K562 (cell line): Measurements from ENCODE around the gene LTA. TPM values are rescaled to one million over a fixed set of nuclear protein-coding genes. Genes with fewer than 3 reads are reported as not detected.

Source experiments
- ARNT ChIP-seq, 2 experiments: fragments of 450-650 bp; IDR thresholded peaks; 2 replicates each; pipeline ENCODE4 v1.6.1; 2016; ENCODE audit warnings: mild to moderate bottlenecking in 1 of 2
- CTBP1 ChIP-seq: fragments of 450-650 bp; IDR thresholded peaks from 2 replicates; pipeline ENCODE4 v1.6.1; 2016; ENCODE audit warnings: borderline replicate concordance
- DDX20 ChIP-seq: fragments of 450-650 bp; IDR thresholded peaks from 2 replicates; pipeline ENCODE4 v1.6.1; 2016; ENCODE audit warnings: missing genetic modification characterization, low read depth, mild to moderate bottlenecking, missing compliant biosample characterization, moderate library complexity
- HMG20B ChIP-seq: fragments of 250-450 bp; sonication (Bioruptor Pico); IDR thresholded peaks from 2 replicates; pipeline ENCODE4 v1.5.0; 2021; ENCODE audit warnings: mild to moderate bottlenecking
- KAT2B ChIP-seq: IDR thresholded peaks from one replicate; pipeline ENCODE4 v1.6.1; 2012; ENCODE audit warnings: low read depth, mild to moderate bottlenecking, control low read depth, inconsistent platforms, low read length, moderate library complexity
- NFRKB ChIP-seq: fragments of 450-650 bp; IDR thresholded peaks from 2 replicates; pipeline ENCODE4 v1.6.1; 2016; ENCODE audit warnings: low read depth
- RAD51 ChIP-seq: fragments of 450-650 bp; IDR thresholded peaks from 2 replicates; pipeline ENCODE4 v1.7.1; 2016; ENCODE audit warnings: low read depth, mild to moderate bottlenecking, borderline replicate concordance
- SMARCC2 ChIP-seq: fragments of 450-650 bp; IDR thresholded peaks from 2 replicates; pipeline ENCODE4 v1.6.1; 2017; ENCODE audit warnings: antibody characterized with exemption, moderate library complexity, mild to moderate bottlenecking, low read depth
- STAT6 ChIP-seq: sonication (generic); formaldehyde crosslinking; IDR thresholded peaks from 2 replicates; pipeline ENCODE4 v1.8.1; 2023; ENCODE audit warnings: mild to moderate bottlenecking, missing genetic modification reagents
- TARDBP ChIP-seq: fragments of 450-650 bp; IDR thresholded peaks from 2 replicates; pipeline ENCODE4 v1.6.1; 2016
- TEAD1 ChIP-seq, 2 experiments: fragments of 450-650 bp in 1 of 2; sonication (generic) in 1 of 2; formaldehyde crosslinking; IDR thresholded peaks; 2 replicates each; pipeline versions ENCODE4 v1.4.0 to v1.8.0; 2020 to 2022; ENCODE audit warnings: mild to moderate bottlenecking in 2 of 2, missing genetic modification reagents in 1 of 2
- ZBTB7A ChIP-seq: IDR thresholded peaks from 2 replicates; pipeline ENCODE4 v1.6.1; 2011; ENCODE audit warnings: low read depth, mild to moderate bottlenecking, low read length, moderate library complexity, borderline replicate concordance; ENCODE audit not compliant: control insufficient read depth
- ZNF3 ChIP-seq: fragments of 250-450 bp; sonication (Bioruptor Pico); IDR thresholded peaks from 2 replicates; pipeline ENCODE4 v1.5.0; 2021; ENCODE audit warnings: mild to moderate bottlenecking, moderate library complexity
- polyA plus RNA-seq, 8 experiments: library from polyadenylated mRNA; depleted of rRNA in 4 of 8; stranded (reverse) in 5 of 8; unstranded in 3 of 8; fragments of >200 nt; fragmentation: Nextera tagmentation in 2 of 8; fragmentation: Illumina TruSeq in 1 of 8; extraction: Ambion mirVana in 2 of 8; extraction: Trizol in 1 of 8; gene quantifications; 2 replicates each; pipeline versions ENCODE4 v1.2.1 to v1.2.3, GENCODE V29; 2011 to 2014; ENCODE audit warnings: inconsistent platforms in 1 of 8, missing spikeins in 1 of 8
- total RNA-seq, 7 experiments: library from RNA; depleted of rRNA in 6 of 7; stranded (reverse); fragments of >200 nt in 6 of 7; fragmentation: Illumina TruSeq in 2 of 7; extraction: Trizol in 2 of 7; gene quantifications; 2 replicates each; pipeline versions ENCODE4 v1.2.1 to v1.2.3, GENCODE V29; 2011 to 2021; ENCODE audit warnings: low replicate concordance in 1 of 7
- TF ChIP-seq, protein P1 (sequence below): fragments of 450-650 bp; IDR thresholded peaks from 2 replicates; pipeline ENCODE4 v1.6.1; 2016; ENCODE audit warnings: mild to moderate bottlenecking, moderate library complexity

The LTA gene
- total and polyA plus RNA-seq, 9 of the 15 experiments (the other 6 are each of a cell fraction or from before 2014, with no cell fraction given) = 0.80 TPM; not detected in 8

DNA sequence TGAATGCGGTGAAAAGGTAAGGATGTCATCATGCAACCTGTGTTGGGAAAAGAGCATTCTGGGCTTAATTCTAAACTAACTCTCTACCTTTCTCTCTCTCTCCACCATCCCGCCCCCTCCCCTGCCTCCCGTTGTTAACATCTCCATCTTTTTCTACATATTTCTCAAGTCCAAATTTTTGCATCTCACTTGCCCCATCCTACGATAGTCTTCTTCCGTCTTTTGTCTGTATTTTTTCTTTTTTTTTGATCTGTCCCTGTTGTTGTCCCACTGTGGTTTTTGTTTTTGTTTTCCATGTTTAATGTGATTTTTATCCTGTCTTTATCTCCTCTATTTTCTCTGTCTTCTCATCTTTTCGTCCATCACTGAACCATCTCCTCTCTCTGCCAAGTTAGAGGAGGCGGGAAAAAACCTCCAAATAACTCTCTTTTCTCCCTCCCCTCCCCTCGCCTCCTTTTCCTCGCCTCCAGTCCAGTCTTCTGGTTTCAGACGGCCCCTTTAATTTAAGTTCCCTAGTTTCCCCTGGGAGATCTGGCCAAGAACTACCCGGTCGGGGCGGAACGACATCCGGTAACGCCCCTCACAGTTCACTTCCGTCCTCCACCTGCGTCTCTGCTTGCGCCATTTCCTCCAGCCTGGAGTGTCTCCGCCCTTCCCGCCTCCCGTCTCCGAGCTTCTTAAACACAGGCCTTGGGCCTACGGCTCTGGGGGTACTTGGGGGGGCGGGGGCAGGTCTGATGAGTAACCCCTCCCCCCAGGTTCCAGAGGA, 24.9 kb upstream of the LTA start, which contains the start of gene NFKBIL1 (continued):
- TF ChIP-seq HMG20B (CRISPR knock-in tag) = no peak
- TF ChIP-seq, protein P1, sequence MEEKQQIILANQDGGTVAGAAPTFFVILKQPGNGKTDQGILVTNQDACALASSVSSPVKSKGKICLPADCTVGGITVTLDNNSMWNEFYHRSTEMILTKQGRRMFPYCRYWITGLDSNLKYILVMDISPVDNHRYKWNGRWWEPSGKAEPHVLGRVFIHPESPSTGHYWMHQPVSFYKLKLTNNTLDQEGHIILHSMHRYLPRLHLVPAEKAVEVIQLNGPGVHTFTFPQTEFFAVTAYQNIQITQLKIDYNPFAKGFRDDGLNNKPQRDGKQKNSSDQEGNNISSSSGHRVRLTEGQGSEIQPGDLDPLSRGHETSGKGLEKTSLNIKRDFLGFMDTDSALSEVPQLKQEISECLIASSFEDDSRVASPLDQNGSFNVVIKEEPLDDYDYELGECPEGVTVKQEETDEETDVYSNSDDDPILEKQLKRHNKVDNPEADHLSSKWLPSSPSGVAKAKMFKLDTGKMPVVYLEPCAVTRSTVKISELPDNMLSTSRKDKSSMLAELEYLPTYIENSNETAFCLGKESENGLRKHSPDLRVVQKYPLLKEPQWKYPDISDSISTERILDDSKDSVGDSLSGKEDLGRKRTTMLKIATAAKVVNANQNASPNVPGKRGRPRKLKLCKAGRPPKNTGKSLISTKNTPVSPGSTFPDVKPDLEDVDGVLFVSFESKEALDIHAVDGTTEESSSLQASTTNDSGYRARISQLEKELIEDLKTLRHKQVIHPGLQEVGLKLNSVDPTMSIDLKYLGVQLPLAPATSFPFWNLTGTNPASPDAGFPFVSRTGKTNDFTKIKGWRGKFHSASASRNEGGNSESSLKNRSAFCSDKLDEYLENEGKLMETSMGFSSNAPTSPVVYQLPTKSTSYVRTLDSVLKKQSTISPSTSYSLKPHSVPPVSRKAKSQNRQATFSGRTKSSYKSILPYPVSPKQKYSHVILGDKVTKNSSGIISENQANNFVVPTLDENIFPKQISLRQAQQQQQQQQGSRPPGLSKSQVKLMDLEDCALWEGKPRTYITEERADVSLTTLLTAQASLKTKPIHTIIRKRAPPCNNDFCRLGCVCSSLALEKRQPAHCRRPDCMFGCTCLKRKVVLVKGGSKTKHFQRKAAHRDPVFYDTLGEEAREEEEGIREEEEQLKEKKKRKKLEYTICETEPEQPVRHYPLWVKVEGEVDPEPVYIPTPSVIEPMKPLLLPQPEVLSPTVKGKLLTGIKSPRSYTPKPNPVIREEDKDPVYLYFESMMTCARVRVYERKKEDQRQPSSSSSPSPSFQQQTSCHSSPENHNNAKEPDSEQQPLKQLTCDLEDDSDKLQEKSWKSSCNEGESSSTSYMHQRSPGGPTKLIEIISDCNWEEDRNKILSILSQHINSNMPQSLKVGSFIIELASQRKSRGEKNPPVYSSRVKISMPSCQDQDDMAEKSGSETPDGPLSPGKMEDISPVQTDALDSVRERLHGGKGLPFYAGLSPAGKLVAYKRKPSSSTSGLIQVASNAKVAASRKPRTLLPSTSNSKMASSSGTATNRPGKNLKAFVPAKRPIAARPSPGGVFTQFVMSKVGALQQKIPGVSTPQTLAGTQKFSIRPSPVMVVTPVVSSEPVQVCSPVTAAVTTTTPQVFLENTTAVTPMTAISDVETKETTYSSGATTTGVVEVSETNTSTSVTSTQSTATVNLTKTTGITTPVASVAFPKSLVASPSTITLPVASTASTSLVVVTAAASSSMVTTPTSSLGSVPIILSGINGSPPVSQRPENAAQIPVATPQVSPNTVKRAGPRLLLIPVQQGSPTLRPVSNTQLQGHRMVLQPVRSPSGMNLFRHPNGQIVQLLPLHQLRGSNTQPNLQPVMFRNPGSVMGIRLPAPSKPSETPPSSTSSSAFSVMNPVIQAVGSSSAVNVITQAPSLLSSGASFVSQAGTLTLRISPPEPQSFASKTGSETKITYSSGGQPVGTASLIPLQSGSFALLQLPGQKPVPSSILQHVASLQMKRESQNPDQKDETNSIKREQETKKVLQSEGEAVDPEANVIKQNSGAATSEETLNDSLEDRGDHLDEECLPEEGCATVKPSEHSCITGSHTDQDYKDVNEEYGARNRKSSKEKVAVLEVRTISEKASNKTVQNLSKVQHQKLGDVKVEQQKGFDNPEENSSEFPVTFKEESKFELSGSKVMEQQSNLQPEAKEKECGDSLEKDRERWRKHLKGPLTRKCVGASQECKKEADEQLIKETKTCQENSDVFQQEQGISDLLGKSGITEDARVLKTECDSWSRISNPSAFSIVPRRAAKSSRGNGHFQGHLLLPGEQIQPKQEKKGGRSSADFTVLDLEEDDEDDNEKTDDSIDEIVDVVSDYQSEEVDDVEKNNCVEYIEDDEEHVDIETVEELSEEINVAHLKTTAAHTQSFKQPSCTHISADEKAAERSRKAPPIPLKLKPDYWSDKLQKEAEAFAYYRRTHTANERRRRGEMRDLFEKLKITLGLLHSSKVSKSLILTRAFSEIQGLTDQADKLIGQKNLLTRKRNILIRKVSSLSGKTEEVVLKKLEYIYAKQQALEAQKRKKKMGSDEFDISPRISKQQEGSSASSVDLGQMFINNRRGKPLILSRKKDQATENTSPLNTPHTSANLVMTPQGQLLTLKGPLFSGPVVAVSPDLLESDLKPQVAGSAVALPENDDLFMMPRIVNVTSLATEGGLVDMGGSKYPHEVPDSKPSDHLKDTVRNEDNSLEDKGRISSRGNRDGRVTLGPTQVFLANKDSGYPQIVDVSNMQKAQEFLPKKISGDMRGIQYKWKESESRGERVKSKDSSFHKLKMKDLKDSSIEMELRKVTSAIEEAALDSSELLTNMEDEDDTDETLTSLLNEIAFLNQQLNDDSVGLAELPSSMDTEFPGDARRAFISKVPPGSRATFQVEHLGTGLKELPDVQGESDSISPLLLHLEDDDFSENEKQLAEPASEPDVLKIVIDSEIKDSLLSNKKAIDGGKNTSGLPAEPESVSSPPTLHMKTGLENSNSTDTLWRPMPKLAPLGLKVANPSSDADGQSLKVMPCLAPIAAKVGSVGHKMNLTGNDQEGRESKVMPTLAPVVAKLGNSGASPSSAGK = 0 out of 2 replicates have a peak, but pooled peaks have one; percentile 8
- no peak for TF ChIP-seq TARDBP
- peak; percentile 25; the same call in 1 of the 2 replicates for TF ChIP-seq SMARCC2
- TF ChIP-seq STAT6 (CRISPR knock-in tag) = 0 out of 2 replicates have a peak, but pooled peaks have one; percentile 17
- peak; percentile 97 for TF ChIP-seq ZBTB7A
- no peak for TF ChIP-seq DDX20 (tag)
- TF ChIP-seq CTBP1 = peak; percentile 71
- TF ChIP-seq ARNT (IDR thresholded peaks at IDR 0.05) = peak; percentile 85 to 86; a peak in 3 of 4 replicates
- peak; percentile 91 for TF ChIP-seq NFRKB
- no peak for TF ChIP-seq ZNF3 (CRISPR knock-in tag)
- TF ChIP-seq RAD51 = no peak; the same call in 1 of the 2 replicates
- no peak for TF ChIP-seq KAT2B
- TF ChIP-seq TEAD1 (CRISPR knock-in tag; IDR thresholded peaks at IDR 0.05) = 0 out of 4 replicates have a peak, but pooled peaks of 1 of the 2 experiments have one; percentile 33
